Measurements from ENCODE around the gene DLG1.

DNA sequence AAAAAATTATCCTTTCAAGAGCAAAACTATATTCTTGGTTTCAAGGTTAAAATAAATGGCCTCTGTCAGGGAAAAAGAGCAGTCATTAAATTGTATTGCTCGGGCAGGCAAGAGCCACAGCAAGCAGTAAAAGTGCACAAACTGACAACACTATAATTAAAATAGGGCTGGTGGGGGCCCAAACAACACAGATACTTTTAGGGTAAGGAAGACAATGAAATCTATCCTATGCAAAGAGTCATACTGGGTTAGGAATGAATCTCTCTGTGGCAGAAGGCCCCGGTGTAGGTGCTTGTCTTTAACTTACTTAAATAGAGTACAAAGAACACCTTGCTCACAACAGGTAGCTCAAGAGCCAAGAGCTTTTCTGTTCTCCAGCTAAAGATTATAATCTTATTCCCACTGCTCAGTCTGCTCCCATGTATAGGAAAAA is 94.7 kb downstream of the DLG1 start:
- TF ChIP-seq, protein P1, sequence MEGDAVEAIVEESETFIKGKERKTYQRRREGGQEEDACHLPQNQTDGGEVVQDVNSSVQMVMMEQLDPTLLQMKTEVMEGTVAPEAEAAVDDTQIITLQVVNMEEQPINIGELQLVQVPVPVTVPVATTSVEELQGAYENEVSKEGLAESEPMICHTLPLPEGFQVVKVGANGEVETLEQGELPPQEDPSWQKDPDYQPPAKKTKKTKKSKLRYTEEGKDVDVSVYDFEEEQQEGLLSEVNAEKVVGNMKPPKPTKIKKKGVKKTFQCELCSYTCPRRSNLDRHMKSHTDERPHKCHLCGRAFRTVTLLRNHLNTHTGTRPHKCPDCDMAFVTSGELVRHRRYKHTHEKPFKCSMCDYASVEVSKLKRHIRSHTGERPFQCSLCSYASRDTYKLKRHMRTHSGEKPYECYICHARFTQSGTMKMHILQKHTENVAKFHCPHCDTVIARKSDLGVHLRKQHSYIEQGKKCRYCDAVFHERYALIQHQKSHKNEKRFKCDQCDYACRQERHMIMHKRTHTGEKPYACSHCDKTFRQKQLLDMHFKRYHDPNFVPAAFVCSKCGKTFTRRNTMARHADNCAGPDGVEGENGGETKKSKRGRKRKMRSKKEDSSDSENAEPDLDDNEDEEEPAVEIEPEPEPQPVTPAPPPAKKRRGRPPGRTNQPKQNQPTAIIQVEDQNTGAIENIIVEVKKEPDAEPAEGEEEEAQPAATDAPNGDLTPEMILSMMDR (IDR thresholded peaks at IDR 0.05) = no peak
- no peak for TF ChIP-seq POLR2A (IDR thresholded peaks at IDR 0.05)
